HepG2 (cell line): ENCODE results near the gene ATG2B.

Experiments used
- BHLHE40 ChIP-seq: IDR thresholded peaks from 2 replicates; pipeline ENCODE4 v1.6.1; 2011; ENCODE audit warnings: low read length, improper control_type of control experiment
- CREB1 ChIP-seq, 2 experiments: fragments of 450-650 bp in 1 of 2; IDR thresholded peaks; 2 replicates each; pipeline ENCODE4 v1.6.1; 2016 to 2017; ENCODE audit warnings: control low read depth in 1 of 2, mild to moderate bottlenecking in 1 of 2, missing compliant biosample characterization in 1 of 2, missing genetic modification characterization in 1 of 2
- CTCF ChIP-seq: sonication (generic); formaldehyde crosslinking; IDR thresholded peaks from 2 replicates; pipeline ENCODE4 v1.5.0; 2020; ENCODE audit warnings: mild to moderate bottlenecking, missing genetic modification reagents, moderate library complexity
- EZH2 ChIP-seq: conservative IDR thresholded peaks from 2 replicates; pipeline ENCODE4 v1.6.1; 2012; ENCODE audit warnings: mild to moderate bottlenecking, low read depth, low read length, moderate library complexity
- HOXA7 ChIP-seq: sonication (generic); formaldehyde crosslinking; IDR thresholded peaks from 2 replicates; pipeline ENCODE4 v1.8.1; 2022; ENCODE audit warnings: mild to moderate bottlenecking, missing genetic modification reagents, moderate library complexity
- MLX ChIP-seq: IDR thresholded peaks from 2 replicates; pipeline ENCODE4 v1.6.1; 2016
- PBX3 ChIP-seq: sonication (generic); formaldehyde crosslinking; IDR thresholded peaks from 2 replicates; pipeline ENCODE4 v1.8.1; 2023; ENCODE audit warnings: missing genetic modification reagents, inconsistent platforms, borderline replicate concordance
- POLR2A ChIP-seq, 2 experiments: IDR thresholded peaks; 2 replicates each; pipeline ENCODE4 v1.6.1; 2011; ENCODE audit warnings: low read depth in 2 of 2, low read length in 2 of 2, mild to moderate bottlenecking in 1 of 2, moderate library complexity in 1 of 2; ENCODE audit not compliant: insufficient read depth in 1 of 2
- SRSF1 ChIP-seq: fragments of 200-400 bp; formaldehyde crosslinking; optimal IDR thresholded peaks from 2 replicates; pipeline ENCODE3; 2017; ENCODE audit warnings: mild to moderate bottlenecking, low read depth, low read length, moderate library complexity
- TRIM24 ChIP-seq: sonication (generic); formaldehyde crosslinking; IDR thresholded peaks from 2 replicates; pipeline ENCODE4 v1.8.0; 2022; ENCODE audit warnings: mild to moderate bottlenecking, missing genetic modification reagents
- ZFP90 ChIP-seq: sonication (generic); formaldehyde crosslinking; IDR thresholded peaks from 2 replicates; pipeline ENCODE4 v1.8.0; 2022; ENCODE audit warnings: missing genetic modification reagents, mild to moderate bottlenecking, inconsistent platforms, borderline replicate concordance
- ZNF160 ChIP-seq: sonication (generic); formaldehyde crosslinking; IDR thresholded peaks from 2 replicates; pipeline ENCODE4 v1.8.0; 2022; ENCODE audit warnings: mild to moderate bottlenecking, inconsistent platforms, missing genetic modification reagents
- ZNF709 ChIP-seq: sonication (generic); formaldehyde crosslinking; IDR thresholded peaks from 2 replicates; pipeline ENCODE4 v1.5.0; 2020; ENCODE audit warnings: mild to moderate bottlenecking, missing genetic modification reagents
- ZSCAN22 ChIP-seq: sonication (generic); formaldehyde crosslinking; IDR thresholded peaks from 2 replicates; pipeline ENCODE4 v1.4.0; 2020; ENCODE audit warnings: mild to moderate bottlenecking, missing genetic modification reagents

GRCh38 chr14:96274122-96274521, 89.0 kb downstream of the ATG2B start:
- no peak for TF ChIP-seq ZSCAN22
- no peak for TF ChIP-seq CTCF (CRISPR knock-in tag)
- no peak for TF ChIP-seq EZH2
- no peak for TF ChIP-seq ZNF160 (CRISPR knock-in tag)
- no peak for TF ChIP-seq ZFP90 (CRISPR knock-in tag)
- no peak for TF ChIP-seq SRSF1
- no peak for TF ChIP-seq ZNF709 (CRISPR knock-in tag)
- TF ChIP-seq CREB1 (IDR thresholded peaks at IDR 0.05), result no peak
- TF ChIP-seq CREB1 (CRISPR knock-in tag; IDR thresholded peaks at IDR 0.05), result no peak
- no peak for TF ChIP-seq HOXA7 (CRISPR knock-in tag)
- no peak for TF ChIP-seq BHLHE40
- no peak for TF ChIP-seq POLR2A (IDR thresholded peaks at IDR 0.05; ENCODE audit: insufficient read depth in 1 of 2, low read depth in 2 of 2, low read length in 2 of 2)
- no peak for TF ChIP-seq TRIM24 (CRISPR knock-in tag)
- no peak for TF ChIP-seq PBX3 (CRISPR knock-in tag)
- no peak for TF ChIP-seq MLX (CRISPR knock-in tag)
